Effector CD8-positive, alpha-beta T cell (primary cell): ENCODE measurements around the gene FGFR4.

Experiments
- DNase-seq: peaks from one replicate; lab custom pipeline; 2025; lab: John Stamatoyannopoulos, UW

The FGFR4 gene

GRCh38 chr5:177103523-177104253 lies 17.0 kb downstream of the FGFR4 start:
- DNase-seq, result no peak

GRCh38 chr5:177105691-177106476 lies 19.2 kb downstream of the FGFR4 start:
- DNase-seq, result no peak

GRCh38 chr5:177107159-177107558 lies 20.4 kb downstream of the FGFR4 start:
- no peak for DNase-seq

GRCh38 chr5:177109810-177110209 lies 23.1 kb downstream of the FGFR4 start:
- DNase-seq, result no peak

- peak; percentile 43 for DNase-seq
These were observed 25.1 kb downstream of the FGFR4 start for GRCh38 chr5:177111720-177112394.

GRCh38 chr5:177112589-177113220 lies 26.0 kb downstream of the FGFR4 start:
- no peak for DNase-seq

- DNase-seq, result peak; percentile 66
These were observed 27.1 kb downstream of the FGFR4 start for GRCh38 chr5:177113566-177114424.

GRCh38 chr5:177116631-177117373 lies 30.1 kb downstream of the FGFR4 start:
- DNase-seq, result peak; percentile 72

- no peak for DNase-seq
These were observed 30.8 kb downstream of the FGFR4 start for GRCh38 chr5:177117441-177118045.

- DNase-seq, result no peak
These were observed 35.9 kb downstream of the FGFR4 start for GRCh38 chr5:177122566-177122965.

- DNase-seq, result no peak
These were observed 37.2 kb downstream of the FGFR4 start for GRCh38 chr5:177123789-177124485.

- no peak for DNase-seq
These were observed 37.8 kb downstream of the FGFR4 start for GRCh38 chr5:177124486-177124991.

- no peak for DNase-seq
These were observed 40.1 kb downstream of the FGFR4 start for GRCh38 chr5:177126771-177127170.

- DNase-seq, result no peak
These were observed 41.9 kb downstream of the FGFR4 start for GRCh38 chr5:177128551-177128981.

GRCh38 chr5:177130211-177131018 lies 43.7 kb downstream of the FGFR4 start:
- no peak for DNase-seq

- DNase-seq, result no peak
These were observed 44.3 kb downstream of the FGFR4 start for GRCh38 chr5:177131019-177131320.

GRCh38 chr5:177131352-177132135 lies 44.8 kb downstream of the FGFR4 start:
- DNase-seq, result no peak
